NCI-H226 (cell line): ENCODE results near the gene LRP11.
A peak's percentile ranks its signal among the peaks of the same experiment; 100 is the strongest.
"Not testable (repeated sequence)": the region's sequence is repeated elsewhere in the genome, so short reads cannot be mapped to it uniquely, and the experiment has no call there.

ENCODE experiments used
- DNase-seq: peaks from one replicate; pipeline ENCODE4 v3.0.0-alpha.2; 2015

LRP11 gene

DNA sequence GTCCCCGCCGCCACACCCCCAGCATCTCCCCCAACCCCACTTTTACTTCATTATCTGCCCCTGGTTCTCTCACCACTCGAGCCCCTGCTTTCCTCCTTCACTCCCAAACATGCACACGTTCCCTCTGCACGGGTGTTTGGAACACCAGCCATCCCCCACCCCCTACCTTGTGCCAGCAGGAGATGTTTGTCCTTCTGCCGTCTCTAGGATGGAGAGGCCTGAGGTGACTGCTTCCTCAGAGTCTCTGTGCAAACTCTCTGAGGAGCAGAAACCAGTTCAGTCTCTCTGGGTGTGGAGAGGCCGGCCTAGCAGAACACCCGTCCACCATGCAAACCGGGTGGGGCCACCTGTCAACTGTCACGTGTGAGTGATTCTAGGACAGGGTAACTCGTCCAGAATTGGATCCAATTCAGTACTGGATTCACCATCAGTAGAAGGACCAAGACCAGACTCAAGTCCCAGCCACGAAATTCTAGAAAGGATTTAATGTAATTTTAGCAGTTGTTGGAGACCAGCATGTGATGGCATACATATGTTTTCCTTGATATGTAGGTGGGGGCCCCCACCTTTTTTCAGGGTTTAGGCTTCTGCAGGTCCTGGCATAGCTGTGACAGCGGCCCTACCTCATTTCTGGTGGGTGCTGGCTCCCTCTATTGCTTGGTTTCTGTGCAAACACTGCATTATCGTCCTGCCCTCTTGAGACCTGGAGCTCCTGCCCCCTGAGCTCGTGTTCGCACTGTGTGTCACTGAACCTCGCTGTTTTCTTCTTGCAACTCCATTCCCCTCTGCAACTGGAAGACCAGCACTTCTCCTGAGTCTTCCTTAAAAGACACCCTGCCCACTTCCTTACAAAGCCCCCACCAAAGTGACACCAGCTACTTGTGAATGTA, 33.9 kb upstream of the LRP11 start, which contains the start of gene RAET1E:
Gene RAET1E (minus strand): TSS at position 259 of the 890 bp plus-strand sequence. CDS start 7,212 bp downstream, outside the sequence.
- no peak for DNase-seq

DNA sequence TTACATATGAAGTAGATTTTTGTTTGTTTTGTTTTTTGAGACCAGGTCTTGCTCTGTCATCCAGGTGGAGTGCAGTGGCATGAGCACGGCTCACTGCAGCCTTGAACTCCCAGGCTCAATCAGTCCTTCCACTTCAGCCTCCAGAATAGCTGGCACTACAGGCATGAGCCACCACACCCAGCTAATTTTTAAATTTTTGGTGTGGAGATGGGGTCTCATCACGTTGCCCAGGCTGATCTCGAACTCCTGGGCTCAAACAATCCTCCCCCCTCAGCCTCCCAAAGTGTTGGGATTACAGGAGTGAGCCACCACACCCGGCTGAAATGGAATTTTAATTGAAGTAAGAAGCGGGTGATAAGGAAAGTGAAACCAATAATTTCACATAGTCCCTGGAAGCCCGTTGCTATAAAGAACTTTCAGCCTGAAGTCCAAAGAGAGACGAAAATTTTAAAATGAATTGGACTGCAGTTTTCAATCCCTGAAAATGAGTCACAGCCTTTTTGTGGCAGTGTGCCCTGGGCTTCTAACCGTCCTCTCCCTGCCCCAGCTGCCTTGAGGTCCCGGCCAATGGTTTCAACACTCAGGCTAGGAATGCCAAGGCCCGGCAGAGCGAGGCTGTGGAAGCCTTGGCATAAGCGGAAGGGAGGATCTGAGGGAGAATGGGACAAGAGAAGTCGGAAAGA, 33.0 kb upstream of the LRP11 start:
- peak; percentile 83 for DNase-seq

DNA sequence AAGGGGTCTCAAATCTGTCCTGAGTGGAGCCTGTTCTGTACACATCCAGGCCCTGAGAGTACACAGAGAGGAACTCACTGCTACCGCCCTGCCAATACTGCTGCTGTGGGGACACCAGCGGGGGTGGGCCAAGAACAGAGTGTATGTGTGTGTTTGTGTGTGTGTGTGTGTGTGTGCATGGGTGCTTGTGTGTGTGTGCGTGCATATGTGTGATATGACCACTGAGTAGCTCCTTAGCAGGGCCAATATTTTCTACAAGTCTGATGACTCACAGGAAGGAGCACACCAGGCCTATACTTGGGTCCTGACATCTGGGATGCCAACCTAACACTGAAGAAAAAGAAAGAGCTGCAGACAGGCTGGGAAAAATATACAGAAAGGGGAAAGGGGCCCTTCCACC, 32.3 kb upstream of the LRP11 start:
- peak; percentile 60 for DNase-seq

DNA sequence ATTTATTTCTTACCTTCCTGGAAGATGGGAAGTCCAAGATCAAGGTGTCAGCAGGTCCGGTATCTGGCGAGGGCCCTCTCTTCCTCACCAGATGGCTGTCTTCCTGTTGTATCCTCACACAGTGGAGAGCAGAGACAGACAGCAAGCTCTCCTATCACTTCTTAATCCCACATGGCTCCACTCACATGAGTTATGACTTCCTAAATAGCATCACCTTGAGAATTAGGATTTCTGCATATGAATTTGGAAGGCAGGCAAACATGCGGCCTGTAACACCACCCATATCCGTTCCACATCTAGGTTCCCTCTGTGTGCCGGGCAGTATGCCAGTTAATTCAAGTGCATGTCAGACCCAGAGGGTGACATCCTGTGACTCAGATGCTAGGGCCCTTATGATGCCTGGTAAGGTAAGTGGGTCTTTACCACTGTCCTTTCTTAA, 31.7 kb upstream of the LRP11 start:
- no peak for DNase-seq

DNA sequence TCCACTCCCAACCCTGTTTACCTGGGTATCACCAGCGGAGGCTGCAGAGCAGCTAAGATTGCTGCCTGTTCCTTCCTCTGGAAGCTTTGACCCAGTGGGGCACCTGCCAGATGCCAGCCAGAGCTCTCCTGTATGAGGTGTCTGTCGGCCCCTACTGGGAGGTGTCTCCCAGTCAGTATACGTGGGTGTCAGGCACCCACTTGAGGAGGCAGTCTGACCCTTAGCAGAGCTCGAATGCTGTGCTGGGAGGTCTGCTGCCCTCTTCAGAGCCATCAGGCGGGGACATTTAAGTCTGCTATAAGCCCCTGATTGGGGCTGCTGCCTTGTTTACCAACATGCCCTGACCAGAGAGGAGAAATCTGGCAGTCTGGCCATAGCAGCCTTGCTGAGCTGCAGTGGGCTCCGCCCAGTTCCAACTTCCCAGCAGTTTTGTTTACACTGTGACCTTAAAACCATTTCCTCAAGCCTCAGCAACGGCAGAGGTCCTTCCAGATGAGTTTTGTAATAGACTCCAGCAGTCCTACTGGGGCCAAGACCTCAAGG, 31.0 kb upstream of the LRP11 start:
- DNase-seq = peak; percentile 45

DNA sequence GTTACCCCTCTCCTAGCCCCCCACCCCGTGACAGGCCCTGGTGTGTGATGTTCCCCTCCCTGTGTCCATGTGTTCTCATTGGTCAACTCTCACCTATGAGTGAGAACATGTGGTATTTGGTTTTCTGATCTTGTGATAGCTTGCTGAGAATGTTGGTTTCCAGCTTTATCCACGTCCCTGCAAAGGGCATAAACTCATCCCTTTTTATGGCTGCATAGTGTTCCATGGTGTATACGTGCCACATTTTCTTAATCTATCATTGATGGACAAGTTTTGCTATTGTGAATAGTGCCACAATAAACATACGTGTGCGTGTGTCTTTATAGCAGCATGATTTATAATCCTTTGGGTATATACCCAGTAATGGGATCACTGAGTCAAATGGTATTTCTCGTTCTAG, 27.7 kb upstream of the LRP11 start:
- DNase-seq = not testable (repeated sequence)

DNA sequence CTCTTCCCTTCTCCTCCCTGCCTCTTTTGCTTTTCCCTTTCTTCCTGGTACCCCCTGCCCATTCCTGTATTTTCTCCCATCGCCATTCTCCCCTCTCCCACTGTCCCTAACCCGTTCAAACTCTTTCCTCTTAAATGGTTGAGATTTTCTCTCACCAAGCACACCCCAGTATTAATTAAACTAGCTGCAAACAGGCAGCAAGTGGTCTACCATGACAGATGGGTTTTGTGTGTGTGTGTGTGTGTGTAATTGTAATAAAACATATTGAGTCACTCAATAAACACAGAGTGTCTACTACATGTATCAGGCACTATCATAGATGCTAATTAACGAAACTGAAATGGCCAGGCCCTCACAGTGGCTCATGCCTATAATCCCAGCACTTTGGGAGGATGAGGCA, 27.1 kb upstream of the LRP11 start:
- no peak for DNase-seq

DNA sequence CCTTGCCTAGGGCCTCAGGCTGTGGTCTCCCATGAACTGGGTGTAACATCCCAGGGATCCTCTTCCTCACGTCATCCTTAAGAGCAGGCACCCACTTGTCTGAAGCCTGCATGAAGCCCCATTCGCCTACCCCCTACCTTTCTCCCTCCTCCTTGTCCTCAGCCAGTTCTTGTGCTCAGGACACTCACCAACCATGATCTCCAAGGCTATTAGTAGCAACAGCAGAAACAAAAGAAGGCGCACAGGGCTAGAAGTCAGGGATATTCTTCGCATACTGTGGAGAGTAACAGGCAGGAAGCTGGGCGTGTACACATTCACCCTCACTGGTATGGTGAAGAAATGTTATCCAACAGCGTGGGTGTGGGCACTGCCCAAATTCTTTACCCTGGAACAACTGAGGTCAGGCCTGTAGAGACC, 26.5 kb upstream of the LRP11 start:
- peak; percentile 63 for DNase-seq

DNA sequence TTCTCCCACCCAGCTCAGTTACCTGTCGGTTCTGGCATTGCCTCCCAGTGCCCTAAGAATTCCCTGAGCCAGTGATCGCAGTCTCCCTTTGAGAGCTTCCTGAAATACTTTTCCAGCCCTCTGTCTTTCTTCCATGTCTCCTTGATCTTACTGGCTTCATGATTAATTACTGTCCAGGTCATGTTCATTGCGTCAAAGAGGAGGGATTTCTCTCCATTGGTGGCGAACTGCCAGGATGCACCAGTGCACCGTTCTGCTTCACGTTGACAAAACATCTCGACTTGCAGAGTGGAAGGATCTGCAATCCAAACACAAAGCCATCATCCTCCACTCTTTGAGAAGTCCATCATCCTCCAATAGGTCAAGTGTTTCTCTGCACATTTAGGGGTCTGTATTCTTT, 25.2 kb upstream of the LRP11 start:
- DNase-seq = peak; percentile 73

DNA sequence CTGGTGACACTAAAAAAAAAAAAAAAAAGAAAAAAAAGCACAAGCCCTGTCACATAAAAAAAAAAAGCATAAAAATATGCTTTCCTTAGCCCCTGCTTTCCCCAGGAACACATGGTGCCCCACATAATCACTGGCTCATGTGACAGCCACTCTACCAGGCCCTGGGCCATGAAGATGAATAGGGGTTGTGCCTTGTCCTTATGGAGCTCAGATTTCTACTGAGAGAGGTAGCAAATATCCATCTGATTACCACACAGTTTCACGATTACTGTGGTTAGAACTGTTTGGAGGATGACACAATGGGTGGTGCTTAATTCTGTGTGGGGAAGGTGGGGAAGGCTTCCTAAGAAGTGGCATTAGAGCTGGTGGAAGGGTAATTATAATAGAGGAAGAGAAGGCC, 24.5 kb upstream of the LRP11 start:
- DNase-seq = peak; percentile 47

DNA sequence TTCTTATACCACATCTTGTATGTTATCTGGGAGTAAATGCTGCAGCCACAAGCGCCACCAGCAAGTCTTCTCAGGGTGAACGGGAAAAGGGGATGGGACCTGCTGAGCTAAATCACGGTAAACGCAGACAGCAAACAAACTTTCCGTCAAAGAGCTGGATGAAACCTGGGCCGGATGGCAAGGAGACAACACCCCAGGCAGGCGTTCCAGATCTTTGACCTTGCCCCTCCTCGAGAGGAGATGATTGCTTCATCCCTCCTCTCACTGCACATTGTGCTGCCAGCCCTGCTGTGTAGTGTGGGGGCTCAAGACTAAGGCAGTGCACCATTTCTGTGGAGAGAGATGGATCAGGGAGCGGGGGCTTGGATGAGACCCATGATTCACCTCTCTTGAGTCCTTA, 23.9 kb upstream of the LRP11 start:
- no peak for DNase-seq

DNA sequence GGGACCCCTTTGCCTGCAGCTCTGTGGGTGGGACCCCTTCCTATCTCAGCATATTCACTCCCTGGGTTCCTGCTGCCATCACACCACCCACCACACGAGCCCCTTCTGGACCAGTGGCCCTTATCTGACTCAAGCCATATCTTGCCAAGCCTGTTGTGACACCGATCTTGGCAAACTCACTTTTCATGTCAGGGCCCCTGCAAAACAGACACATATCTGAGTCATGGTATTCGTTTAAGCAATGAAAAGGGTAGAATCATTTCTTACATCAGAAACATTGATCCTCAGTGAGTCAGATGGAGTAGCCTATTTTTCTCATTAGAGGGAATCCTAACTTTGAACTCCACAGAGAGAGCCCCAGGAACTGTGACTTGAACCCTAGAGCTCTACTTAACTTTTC, 23.2 kb upstream of the LRP11 start:
- no peak for DNase-seq

DNA sequence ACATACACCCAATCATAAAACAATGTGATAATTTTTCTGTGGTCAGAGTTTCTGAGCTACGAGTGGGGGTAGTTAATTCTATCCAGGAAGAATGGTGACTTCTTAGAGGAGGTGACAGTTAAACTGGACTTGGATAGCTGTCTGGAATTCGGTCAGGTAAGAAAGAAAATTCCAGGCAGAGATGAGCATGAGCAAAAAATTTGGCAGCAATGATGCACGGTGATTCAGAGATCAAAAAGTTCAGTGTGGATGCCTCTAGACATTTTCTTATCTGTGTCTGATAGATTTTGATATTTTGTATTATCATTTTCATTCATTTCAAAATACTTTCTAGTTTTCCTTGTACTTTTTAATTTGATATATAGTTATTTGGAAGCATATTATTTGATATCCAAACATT, 21.7 kb upstream of the LRP11 start:
- no peak for DNase-seq

DNA sequence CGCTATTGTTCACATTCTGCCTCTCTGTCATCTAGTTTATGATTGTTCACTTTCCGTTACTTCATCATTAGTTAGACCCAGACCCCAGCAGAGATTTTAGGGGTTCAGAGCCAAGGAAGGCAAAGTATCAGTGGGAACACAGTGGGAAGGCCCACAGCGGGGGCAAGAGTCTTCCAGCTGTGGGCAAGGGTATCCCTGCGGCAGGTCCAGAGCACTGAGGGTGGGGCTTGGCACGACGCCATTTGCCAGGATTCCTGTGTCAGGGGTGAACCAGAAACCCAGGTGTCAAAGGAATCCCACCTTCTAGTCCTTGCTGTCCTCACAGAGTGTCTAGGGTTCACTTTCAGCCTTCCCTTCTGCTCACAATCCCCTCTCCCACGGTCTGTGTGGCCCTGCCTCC, 20.5 kb upstream of the LRP11 start:
- no peak for DNase-seq

DNA sequence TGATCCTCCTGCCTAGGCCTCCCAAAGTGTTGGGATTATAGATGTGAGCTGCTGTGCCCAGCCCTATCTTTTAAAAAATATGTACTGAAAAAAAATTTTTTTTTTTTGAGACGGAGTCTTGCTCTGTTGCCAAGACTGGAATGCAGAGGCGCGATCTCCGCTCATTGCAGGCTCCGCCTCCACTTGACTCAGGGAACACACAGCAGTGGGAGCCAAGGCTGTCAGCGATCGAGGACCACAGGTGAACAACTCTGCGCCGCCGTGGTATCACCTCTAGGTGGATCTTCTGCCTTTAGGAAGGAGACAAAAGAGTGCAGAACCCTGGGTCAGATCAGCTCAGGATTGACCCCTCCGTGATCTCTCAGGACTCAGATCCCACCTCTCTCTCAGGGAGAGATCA, 20.1 kb upstream of the LRP11 start:
- peak; percentile 78 for DNase-seq

DNA sequence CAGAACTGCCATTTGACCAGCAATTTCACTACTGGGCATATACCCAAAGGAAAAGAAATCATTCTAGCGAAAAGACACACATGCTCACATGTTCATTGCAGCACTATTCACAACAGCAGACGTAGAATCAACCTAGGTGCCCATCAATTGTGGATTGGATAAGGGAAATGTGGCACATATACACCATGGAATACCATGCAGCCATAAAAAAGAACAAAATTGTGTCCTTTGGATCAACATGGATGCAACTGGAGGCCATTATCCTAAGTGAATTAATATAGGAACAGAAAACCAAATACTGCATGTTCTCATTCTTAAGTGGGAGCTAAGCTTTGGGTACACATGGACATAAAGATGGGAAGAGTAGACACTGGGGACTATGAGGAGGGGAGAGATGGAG, 17.7 kb upstream of the LRP11 start:
- DNase-seq = no peak

DNA sequence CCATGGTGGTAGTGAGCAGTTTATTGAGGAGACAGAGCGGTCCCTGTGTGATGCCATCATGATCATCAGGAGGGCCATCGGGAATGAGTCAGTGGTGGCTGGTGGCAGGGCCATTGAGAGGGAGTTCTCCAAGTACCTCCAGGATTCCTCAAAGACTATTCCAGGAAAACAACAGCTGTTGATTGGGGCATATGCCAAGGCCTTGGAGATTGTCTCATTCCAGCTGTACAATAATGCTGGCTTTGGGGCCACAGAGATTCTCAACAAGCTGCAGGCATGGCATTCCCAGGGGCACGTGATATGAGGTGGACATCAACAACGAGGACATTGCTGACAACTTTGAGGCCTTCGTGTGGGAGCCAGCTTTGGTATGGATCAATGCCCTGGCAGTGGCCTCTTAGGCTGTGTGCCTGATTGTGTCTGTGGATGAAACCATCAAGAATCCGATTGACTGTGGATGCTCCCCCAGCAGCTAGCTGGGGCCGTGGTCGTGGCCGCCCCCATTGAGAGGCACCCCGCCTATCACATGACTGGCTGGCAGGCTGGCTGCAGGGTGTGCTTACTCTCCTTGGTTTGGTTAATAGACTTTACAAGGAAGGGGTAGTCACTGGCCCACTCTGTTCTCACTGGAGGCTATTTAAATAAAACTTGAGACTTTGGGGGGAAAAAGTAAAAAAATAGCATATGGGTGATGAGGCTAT, 17.1 kb upstream of the LRP11 start:
- DNase-seq = no peak

DNA sequence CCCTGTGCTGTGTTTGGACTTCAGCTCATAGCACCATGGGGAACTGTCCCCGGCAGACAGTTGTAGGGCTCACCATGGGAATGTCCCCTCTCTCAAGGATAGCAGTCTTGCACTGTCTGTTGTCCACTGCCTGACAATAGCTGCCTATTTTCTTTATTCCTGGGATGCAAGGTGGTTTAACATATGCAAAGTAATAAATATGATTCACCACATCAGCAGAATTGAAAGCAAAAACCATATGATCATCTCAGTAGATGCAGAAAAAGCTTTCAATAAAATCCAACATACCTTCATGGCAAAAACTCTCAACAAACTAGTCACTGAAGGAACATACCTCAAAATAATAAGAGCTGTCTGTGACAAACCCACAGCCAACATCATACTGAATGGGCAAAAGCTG, 13.5 kb upstream of the LRP11 start:
- no peak for DNase-seq

DNA sequence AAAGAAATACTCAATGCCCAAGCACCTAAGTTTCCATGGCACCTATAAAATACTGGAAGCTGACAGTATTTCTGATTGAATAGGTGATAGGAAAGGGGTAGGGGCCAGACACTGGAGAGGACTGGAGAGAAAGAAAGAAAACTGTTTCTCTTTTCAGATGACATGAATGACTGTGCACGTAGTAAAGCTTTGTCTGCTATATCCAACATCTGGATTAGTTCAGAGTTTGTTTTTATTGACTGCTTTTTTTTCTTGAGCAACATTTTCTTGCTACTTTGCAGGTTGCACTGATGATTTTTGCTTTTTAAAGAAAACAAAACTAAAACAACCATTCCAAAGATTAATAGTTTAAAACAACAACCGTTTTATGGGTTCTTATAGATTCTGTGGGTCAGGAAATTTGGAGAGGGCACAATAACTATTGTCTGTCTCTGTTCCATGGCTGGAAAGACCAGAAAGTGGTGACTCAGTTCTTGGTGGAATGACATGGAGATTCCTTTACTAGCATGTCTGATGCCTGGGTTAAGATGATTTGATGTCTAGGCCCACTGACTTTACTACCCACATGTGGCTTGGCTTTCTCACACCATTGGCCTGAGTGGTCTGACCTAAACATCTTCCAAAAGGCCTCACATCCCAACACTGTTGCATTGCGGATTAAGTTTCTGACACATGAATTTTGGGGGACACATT, 12.2 kb upstream of the LRP11 start:
- DNase-seq = no peak

DNA sequence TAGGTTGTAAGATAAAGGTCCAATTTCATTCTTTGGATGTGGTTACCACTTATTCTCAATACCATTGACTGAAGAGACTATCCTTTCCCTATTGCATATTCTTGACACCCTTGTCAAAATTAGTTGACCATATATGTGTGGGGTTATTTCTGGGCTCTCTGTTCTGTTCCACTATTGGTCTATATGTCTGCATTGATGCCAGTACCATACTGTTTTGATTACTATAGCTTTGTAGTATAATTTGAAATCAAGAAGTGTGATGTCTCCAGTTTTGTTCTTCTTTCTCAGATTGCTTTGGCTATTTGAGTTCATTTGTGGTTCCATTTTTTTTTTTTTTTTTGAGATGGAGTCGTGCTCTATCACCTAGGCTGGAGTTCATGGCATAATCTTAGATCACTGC, 8.1 kb upstream of the LRP11 start:
- no peak for DNase-seq

DNA sequence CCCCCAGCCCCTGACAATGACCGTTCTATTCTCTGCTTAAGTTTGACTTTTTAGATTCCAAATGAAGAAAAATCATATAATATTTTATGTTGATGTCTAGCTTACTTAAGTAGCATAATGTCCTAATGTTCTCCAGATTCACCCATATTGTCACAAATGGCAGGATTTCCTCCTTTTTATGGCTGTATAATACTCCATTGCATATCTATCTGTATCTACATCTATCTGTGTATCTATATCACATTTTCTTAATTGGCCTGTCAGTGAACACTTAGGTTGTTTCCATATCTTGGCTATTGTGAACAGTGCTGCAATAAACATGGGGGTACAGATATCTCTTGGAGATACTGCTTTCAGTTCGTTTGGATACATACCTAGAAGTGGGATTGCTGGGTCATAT, 7.0 kb upstream of the LRP11 start:
- DNase-seq = no peak

DNA sequence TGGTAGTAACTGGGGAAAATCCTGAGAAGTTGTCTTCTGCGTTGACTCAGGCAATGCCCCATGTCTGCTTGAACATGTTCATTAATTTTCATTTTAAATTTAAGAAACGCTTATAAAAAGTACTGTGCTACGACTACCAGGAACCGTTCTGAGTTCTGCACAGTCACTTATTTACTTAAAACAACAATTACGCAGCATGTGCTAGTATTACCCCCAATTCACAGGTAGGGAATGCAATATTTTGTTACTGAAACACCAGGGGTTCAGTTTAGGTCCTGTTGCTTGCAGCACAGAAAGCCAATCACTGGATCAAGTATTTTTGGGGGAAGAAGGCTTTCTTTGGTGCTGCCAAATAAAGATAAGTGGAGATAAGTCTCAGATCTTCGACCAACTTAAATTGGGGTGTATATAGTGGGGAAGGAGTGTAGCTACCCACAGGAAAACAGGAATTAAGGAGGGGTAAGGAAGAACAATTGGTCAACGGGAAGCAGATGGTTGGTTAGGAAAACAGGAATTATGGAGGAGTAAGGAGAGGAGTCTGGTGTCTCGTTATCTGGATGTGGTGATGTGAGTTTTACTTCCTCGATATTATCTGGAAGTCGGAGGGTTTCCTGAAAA, 5.2 kb upstream of the LRP11 start:
- DNase-seq = no peak
